PFSK-1 (cell line): ENCODE measurements around the gene KCNB1.

ENCODE experiments used
- FOXP2 ChIP-seq: optimal IDR thresholded peaks from 2 replicates; pipeline ENCODE3; 2011; ENCODE audit warnings: borderline replicate concordance, control low read depth, inconsistent platforms; ENCODE audit not compliant: insufficient read depth; ENCODE audit errors: extremely low read length, extremely low read depth
- POLR2AphosphoS5 ChIP-seq: IDR thresholded peaks from 2 replicates; pipeline ENCODE4 v1.6.1; 2012; ENCODE audit warnings: low read depth, mild to moderate bottlenecking, control low read depth, low read length, moderate library complexity
- SIN3A ChIP-seq: IDR thresholded peaks from 2 replicates; pipeline ENCODE4 v1.6.1; 2012; ENCODE audit warnings: mild to moderate bottlenecking, low read length, moderate library complexity, borderline replicate concordance; ENCODE audit not compliant: insufficient read depth
- TAF1 ChIP-seq: IDR thresholded peaks from 2 replicates; pipeline ENCODE4 v1.6.1; 2012; ENCODE audit warnings: low read length, control low read depth, borderline replicate concordance; ENCODE audit not compliant: insufficient read depth
- TF ChIP-seq, protein P1 (sequence below), 2 experiments: IDR thresholded peaks; 2 replicates each; pipeline versions ENCODE4 v1.6.1 to v1.8.0; 2011 to 2012; ENCODE audit warnings: low read depth in 2 of 2, low read length in 2 of 2, control low read depth in 1 of 2, inconsistent platforms in 1 of 2, mild to moderate bottlenecking in 1 of 2, moderate library complexity in 1 of 2; ENCODE audit not compliant: insufficient read depth in 1 of 2

Gene KCNB1

DNA sequence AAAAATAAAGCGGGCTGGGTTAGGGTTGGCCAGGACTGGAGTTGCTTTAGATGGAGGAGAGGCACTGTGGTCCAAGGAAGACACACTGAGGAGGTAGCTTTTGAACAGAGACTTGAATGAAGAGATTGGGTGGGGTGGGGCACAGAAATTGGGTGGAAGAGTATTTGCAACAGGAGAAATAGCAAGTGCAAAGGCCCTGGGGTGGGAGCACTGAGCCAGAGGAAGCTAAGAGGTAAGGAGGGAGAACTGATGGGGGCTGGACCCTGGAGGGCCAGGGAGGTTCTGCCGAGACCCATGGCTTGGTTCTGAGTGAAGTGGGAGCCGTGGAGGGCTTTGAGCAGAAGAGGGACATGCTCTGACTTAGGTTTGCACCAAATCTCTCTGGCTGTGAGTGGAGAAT is 45.4 kb downstream of the KCNB1 start:
- TF ChIP-seq FOXP2, result no peak

DNA sequence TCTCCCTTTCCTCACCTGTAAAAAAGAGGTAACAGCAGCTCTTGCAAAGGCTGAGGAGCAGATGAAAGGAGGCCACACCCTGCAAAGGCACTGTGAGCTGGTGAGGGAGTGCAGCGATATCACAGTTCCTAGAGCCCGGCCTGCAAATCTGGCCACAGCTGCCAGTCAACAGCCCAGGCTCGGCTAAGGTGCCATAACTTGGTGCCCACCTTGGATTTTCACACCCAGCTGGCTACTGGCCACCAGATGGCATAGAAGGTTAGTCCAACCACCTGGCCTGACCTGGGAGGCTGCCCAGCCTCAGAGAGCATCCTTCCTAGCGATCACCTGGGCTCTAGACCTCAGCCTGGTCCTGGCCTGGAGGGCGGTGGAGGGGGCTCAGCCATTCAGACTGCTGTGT is 46.8 kb downstream of the KCNB1 start:
- TF ChIP-seq FOXP2 (no peak), POLR2AphosphoS5 (no peak), TAF1 (no peak)
- TF ChIP-seq, protein P1, sequence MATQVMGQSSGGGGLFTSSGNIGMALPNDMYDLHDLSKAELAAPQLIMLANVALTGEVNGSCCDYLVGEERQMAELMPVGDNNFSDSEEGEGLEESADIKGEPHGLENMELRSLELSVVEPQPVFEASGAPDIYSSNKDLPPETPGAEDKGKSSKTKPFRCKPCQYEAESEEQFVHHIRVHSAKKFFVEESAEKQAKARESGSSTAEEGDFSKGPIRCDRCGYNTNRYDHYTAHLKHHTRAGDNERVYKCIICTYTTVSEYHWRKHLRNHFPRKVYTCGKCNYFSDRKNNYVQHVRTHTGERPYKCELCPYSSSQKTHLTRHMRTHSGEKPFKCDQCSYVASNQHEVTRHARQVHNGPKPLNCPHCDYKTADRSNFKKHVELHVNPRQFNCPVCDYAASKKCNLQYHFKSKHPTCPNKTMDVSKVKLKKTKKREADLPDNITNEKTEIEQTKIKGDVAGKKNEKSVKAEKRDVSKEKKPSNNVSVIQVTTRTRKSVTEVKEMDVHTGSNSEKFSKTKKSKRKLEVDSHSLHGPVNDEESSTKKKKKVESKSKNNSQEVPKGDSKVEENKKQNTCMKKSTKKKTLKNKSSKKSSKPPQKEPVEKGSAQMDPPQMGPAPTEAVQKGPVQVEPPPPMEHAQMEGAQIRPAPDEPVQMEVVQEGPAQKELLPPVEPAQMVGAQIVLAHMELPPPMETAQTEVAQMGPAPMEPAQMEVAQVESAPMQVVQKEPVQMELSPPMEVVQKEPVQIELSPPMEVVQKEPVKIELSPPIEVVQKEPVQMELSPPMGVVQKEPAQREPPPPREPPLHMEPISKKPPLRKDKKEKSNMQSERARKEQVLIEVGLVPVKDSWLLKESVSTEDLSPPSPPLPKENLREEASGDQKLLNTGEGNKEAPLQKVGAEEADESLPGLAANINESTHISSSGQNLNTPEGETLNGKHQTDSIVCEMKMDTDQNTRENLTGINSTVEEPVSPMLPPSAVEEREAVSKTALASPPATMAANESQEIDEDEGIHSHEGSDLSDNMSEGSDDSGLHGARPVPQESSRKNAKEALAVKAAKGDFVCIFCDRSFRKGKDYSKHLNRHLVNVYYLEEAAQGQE (IDR thresholded peaks at IDR 0.05; ENCODE audit: insufficient read depth in 1 of 2, low read depth in 2 of 2, low read length in 2 of 2), result no peak

DNA sequence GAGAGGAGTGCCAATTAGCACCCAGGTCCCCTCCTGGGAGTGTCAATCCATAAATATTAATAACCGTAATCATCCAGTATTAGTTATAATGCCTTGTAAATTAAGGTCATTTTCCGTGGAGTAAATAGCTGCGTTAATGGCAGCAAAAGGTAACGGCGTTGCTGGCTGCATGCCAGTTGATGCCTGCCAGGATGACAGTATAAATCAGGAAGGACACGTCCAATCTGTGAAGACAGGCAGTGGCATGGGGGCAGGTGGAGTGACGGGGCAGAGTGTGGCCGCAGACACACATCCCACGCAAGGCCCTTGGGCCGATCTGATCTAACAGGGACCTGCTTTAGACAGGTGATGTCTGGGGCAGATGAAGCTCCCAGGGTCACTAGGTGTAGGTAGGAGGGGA is 49.1 kb downstream of the KCNB1 start:
- TF ChIP-seq FOXP2 (no peak), SIN3A (no peak), POLR2AphosphoS5 (no peak), TAF1 (no peak)
- TF ChIP-seq, protein P1 (IDR thresholded peaks at IDR 0.05; ENCODE audit: insufficient read depth in 1 of 2, low read depth in 2 of 2, low read length in 2 of 2), result no peak

GRCh38 chr20:49432550-49432949 is 49.9 kb downstream of the KCNB1 start:
- TF ChIP-seq POLR2AphosphoS5 (no peak), FOXP2 (no peak), TAF1 (no peak), SIN3A (no peak)
- TF ChIP-seq, protein P1 (IDR thresholded peaks at IDR 0.05; ENCODE audit: insufficient read depth in 1 of 2, low read depth in 2 of 2, low read length in 2 of 2), result no peak

DNA sequence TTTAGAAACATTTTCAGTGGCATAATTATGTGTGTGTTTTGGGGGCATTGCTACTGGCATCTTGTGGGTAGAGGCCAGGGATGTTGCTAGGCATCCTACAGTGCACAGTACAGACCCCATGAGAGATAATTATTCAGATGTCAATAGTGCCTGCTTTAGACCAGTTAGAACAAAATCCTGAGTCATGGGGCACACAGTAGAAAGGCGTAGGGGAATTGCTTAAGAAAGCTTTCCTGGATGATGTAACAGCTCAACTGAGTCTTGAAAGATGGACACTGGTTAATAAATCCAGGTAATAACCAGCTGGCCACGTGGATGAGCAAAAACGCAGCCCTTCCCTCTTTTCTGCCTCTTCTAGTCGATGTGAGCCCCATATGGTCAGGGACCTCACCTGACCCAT is 51.1 kb downstream of the KCNB1 start:
- TF ChIP-seq, protein P1 (IDR thresholded peaks at IDR 0.05; ENCODE audit: insufficient read depth in 1 of 2, low read depth in 2 of 2, low read length in 2 of 2), result no peak
- TF ChIP-seq POLR2AphosphoS5, result no peak
- no peak for TF ChIP-seq SIN3A
- TF ChIP-seq TAF1, result no peak
- no peak for TF ChIP-seq FOXP2

- TF ChIP-seq, protein P1 (IDR thresholded peaks at IDR 0.05; ENCODE audit: insufficient read depth in 1 of 2, low read depth in 2 of 2, low read length in 2 of 2), result no peak
These were observed 52.1 kb downstream of the KCNB1 start for GRCh38 chr20:49430320-49430719.
